H1 (cell line): ENCODE measurements around the gene PRKN. TPM values are rescaled to one million over a fixed set of nuclear protein-coding genes. Genes with fewer than 3 reads are reported as not detected.

Source experiments
- BACH1 ChIP-seq: IDR thresholded peaks from 2 replicates; pipeline ENCODE4 v1.6.1; 2012; ENCODE audit warnings: low read length, improper control_type of control experiment
- BRCA1 ChIP-seq: IDR thresholded peaks from 2 replicates; pipeline ENCODE4 v1.6.1; 2012; ENCODE audit warnings: low read depth, low read length, improper control_type of control experiment
- CHD2 ChIP-seq: IDR thresholded peaks from 2 replicates; pipeline ENCODE4 v1.6.1; 2012; ENCODE audit warnings: low read length, improper control_type of control experiment
- CHD7 ChIP-seq: fragments of 300-600 bp; sonication (generic); IDR thresholded peaks from 2 replicates; pipeline ENCODE4 v1.7.1; 2012; ENCODE audit warnings: low read length, moderate library complexity, mild to moderate bottlenecking, inconsistent platforms; ENCODE audit not compliant: insufficient replicate concordance
- EP300 ChIP-seq, 2 experiments: IDR thresholded peaks; 1 replicate in 1 of 2; 2 replicates in 1 of 2; pipeline ENCODE4 v1.6.1; 2011 to 2012; ENCODE audit warnings: low read depth in 2 of 2, low read length in 2 of 2, mild to moderate bottlenecking in 2 of 2, borderline replicate concordance in 1 of 2, inconsistent platforms in 1 of 2, moderate library complexity in 1 of 2
- RBBP5 ChIP-seq: IDR thresholded peaks from 2 replicates; pipeline ENCODE4 v1.7.1; 2012; ENCODE audit warnings: low read depth, mild to moderate bottlenecking, inconsistent platforms, low read length, moderate library complexity, borderline replicate concordance
- RFX5 ChIP-seq: IDR thresholded peaks from 2 replicates; pipeline ENCODE4 v1.6.1; 2011; ENCODE audit warnings: low read depth, low read length, improper control_type of control experiment, borderline replicate concordance
- RNF2 ChIP-seq: fragments of 200-900, 300-1000 bp; sonication (generic); IDR thresholded peaks from 2 replicates; pipeline ENCODE4 v1.7.1; 2016; ENCODE audit warnings: borderline replicate concordance, low read depth, mild to moderate bottlenecking, antibody characterized with exemption, low read length; ENCODE audit not compliant: poor library complexity, severe bottlenecking; ENCODE audit errors: missing control alignments
- SIRT6 ChIP-seq: IDR thresholded peaks from one replicate; pipeline ENCODE4 v1.7.1; 2012; ENCODE audit warnings: low read length, inconsistent platforms
- SRF ChIP-seq: IDR thresholded peaks from 2 replicates; pipeline ENCODE4 v1.6.1; 2011; ENCODE audit warnings: mild to moderate bottlenecking, low read depth, low read length, moderate library complexity
- polyA plus RNA-seq, 7 experiments: library from polyadenylated mRNA; depleted of rRNA in 3 of 7; stranded (reverse) in 5 of 7; unstranded in 2 of 7; fragments of >200 nt in 5 of 7; fragments of 200-250 nt in 2 of 7; gene quantifications; 1 replicate in 5 of 7; 2 replicates in 1 of 7; 4 replicates in 1 of 7; pipeline versions ENCODE4 v1.2.1 to v1.2.3, GENCODE V29; 2011 to 2013; ENCODE audit warnings: missing spikeins in 2 of 7, mixed read lengths in 2 of 7
- total RNA-seq: library from RNA; stranded (reverse); fragmentation: NEBNext Ultra II Directional; extraction: Animal tissue kit (Norgen Biotek cat#: 25700); gene quantifications from 2 replicates; pipeline ENCODE4 v1.2.1, GENCODE V29; 2021
- TF ChIP-seq, protein P1 (sequence below): IDR thresholded peaks from 2 replicates; pipeline ENCODE4 v1.6.1; 2012; ENCODE audit warnings: inconsistent platforms

PRKN gene
- total and polyA plus RNA-seq, 2 of the 8 experiments (the other 6 are each of a cell fraction or from before 2014, with no cell fraction given) = 0.13 to 0.29 TPM

- no peak for TF ChIP-seq CHD7
- no peak for TF ChIP-seq EP300 (IDR thresholded peaks at IDR 0.05; ENCODE audit: borderline replicate concordance in 1 of 2, low read depth in 2 of 2, low read length in 2 of 2)
- no peak for TF ChIP-seq CHD2
- TF ChIP-seq SRF = no peak
- TF ChIP-seq BACH1 = no peak
- TF ChIP-seq SIRT6 = no peak
- no peak for TF ChIP-seq BRCA1
- TF ChIP-seq, protein P1, sequence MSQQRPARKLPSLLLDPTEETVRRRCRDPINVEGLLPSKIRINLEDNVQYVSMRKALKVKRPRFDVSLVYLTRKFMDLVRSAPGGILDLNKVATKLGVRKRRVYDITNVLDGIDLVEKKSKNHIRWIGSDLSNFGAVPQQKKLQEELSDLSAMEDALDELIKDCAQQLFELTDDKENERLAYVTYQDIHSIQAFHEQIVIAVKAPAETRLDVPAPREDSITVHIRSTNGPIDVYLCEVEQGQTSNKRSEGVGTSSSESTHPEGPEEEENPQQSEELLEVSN = no peak
- TF ChIP-seq RFX5 = no peak
- TF ChIP-seq RBBP5 = no peak
- TF ChIP-seq RNF2 = no peak
These were observed 1320.5 kb downstream of the PRKN start (continued) for GRCh38 chr6:161407115-161407514.
